Measurements from ENCODE around the gene MYBPHL. TPM values are rescaled to one million over a fixed set of nuclear protein-coding genes. Genes with fewer than 3 reads are reported as not detected.

MYBPHL gene
- total and polyA plus RNA-seq, 7 experiments from 2014 or later = not detected

GRCh38 chr1:109243860-109244552, 62.8 kb downstream of the MYBPHL start:
- intact Hi-C loops (cut with micrococcal nuclease) = no loop called here
- H3K27me3 Mint-ChIP-seq = peaks cover 0 to 23% (median 8%) of the 10 kb centered on the region in 5 donors
- peaks cover 9 to 17% of the 10 kb centered on the region in 2 donors for H3K4me1 ChIP-seq (ENCODE audit: control insufficient read depth in 2 of 2, insufficient read depth in 2 of 2, low read length in 2 of 2)
- ATAC-seq (no peak), DNase-seq (no peak)
- H3K4me3 ChIP-seq (ENCODE audit: low read length) = no peak overlapping the region
- H3K27me3 ChIP-seq (ENCODE audit: control insufficient read depth in 2 of 2, insufficient read depth in 2 of 2, low read length in 2 of 2) = no peaks in the 10 kb centered on the region
- peaks cover 10 to 28% (median 18%) of the 10 kb centered on the region in 7 donors for H3K4me1 Mint-ChIP-seq
- H3K27ac Mint-ChIP-seq = peak overlapping the region in 1 of 9 donors; percentile 42
- ChIA-PET CTCF (no interaction called here), POLR2A (no interaction called here)
- H3K9me3 Mint-ChIP-seq = peaks cover 0 to 1% (median 0%) of the 10 kb centered on the region in 11 donors
- no peaks in the 10 kb centered on the region for H3K9me3 ChIP-seq (ENCODE audit: control insufficient read depth in 2 of 3, low read length in 3 of 3)
- H3K36me3 ChIP-seq (ENCODE audit: control insufficient read depth in 2 of 3, insufficient read depth in 3 of 3, low read length in 3 of 3) = peaks cover 0 to 6% (median 0%) of the 10 kb centered on the region in 3 experiments
- H3K27ac ChIP-seq (ENCODE audit: low read depth, low read length) = no peak overlapping the region
- no peak overlapping the region for H3K4me3 Mint-ChIP-seq
- no peaks in the 10 kb centered on the region for H3K36me3 Mint-ChIP-seq

GRCh38 chr1:109243221-109243620, 63.6 kb downstream of the MYBPHL start:
- Mint-ChIP-seq H3K4me3 (no peak overlapping the region), H3K27me3 (peaks cover 0 to 23% (median 8%) of the 10 kb centered on the region in 5 donors), H3K9me3 (peaks cover 0 to 1% (median 0%) of the 10 kb centered on the region in 11 donors), H3K4me1 (peaks cover 8 to 27% (median 17%) of the 10 kb centered on the region in 7 donors), H3K36me3 (no peaks in the 10 kb centered on the region), H3K27ac (peak overlapping the region in 2 of 9 donors; percentile 22 to 48)
- H3K27me3 ChIP-seq (ENCODE audit: control insufficient read depth in 2 of 2, insufficient read depth in 2 of 2, low read length in 2 of 2) = no peaks in the 10 kb centered on the region
- ChIA-PET CTCF (no interaction called here), POLR2A (no interaction called here)
- DNase-seq (no peak), ATAC-seq (no peak)
- peaks cover 0 to 13% (median 0%) of the 10 kb centered on the region in 3 experiments for H3K36me3 ChIP-seq (ENCODE audit: control insufficient read depth in 2 of 3, insufficient read depth in 3 of 3, low read length in 3 of 3)
- H3K9me3 ChIP-seq (ENCODE audit: control insufficient read depth in 2 of 3, low read length in 3 of 3) = no peaks in the 10 kb centered on the region
- no peak overlapping the region for H3K4me3 ChIP-seq (ENCODE audit: low read length)
- peaks cover 5 to 12% of the 10 kb centered on the region in 2 donors for H3K4me1 ChIP-seq (ENCODE audit: control insufficient read depth in 2 of 2, insufficient read depth in 2 of 2, low read length in 2 of 2)
- no peak overlapping the region for H3K27ac ChIP-seq (ENCODE audit: low read depth, low read length)
- intact Hi-C loops (cut with micrococcal nuclease) = no loop called here

GRCh38 chr1:109242387-109242786, 64.4 kb downstream of the MYBPHL start:
- Mint-ChIP-seq H3K36me3 (peaks cover under 1 to 4% (median 3%) of the 10 kb centered on the region in 5 donors), H3K4me1 (peaks cover 8 to 27% (median 17%) of the 10 kb centered on the region in 7 donors), H3K27ac (peak overlapping the region in 6 of 9 donors; percentile 23 to 70 (median 50)), H3K9me3 (peaks cover 0 to 1% (median 0%) of the 10 kb centered on the region in 11 donors), H3K27me3 (peaks cover 0 to 23% (median 8%) of the 10 kb centered on the region in 5 donors), H3K4me3 (peak overlapping the region in 6 of 10 donors; percentile 2 to 42 (median 30))
- Histone ChIP-seq H3K27me3 (ENCODE audit: control insufficient read depth in 2 of 2, insufficient read depth in 2 of 2, low read length in 2 of 2) (no peaks in the 10 kb centered on the region), H3K27ac (ENCODE audit: low read depth, low read length) (no peak overlapping the region), H3K4me1 (ENCODE audit: control insufficient read depth in 2 of 2, insufficient read depth in 2 of 2, low read length in 2 of 2) (peaks cover 5 to 12% of the 10 kb centered on the region in 2 donors), H3K9me3 (ENCODE audit: control insufficient read depth in 2 of 3, low read length in 3 of 3) (no peaks in the 10 kb centered on the region), H3K4me3 (ENCODE audit: low read length) (no peak overlapping the region), H3K36me3 (ENCODE audit: control insufficient read depth in 2 of 3, insufficient read depth in 3 of 3, low read length in 3 of 3) (peaks cover 0 to 22% (median 2%) of the 10 kb centered on the region in 3 experiments)
- intact Hi-C loops (cut with micrococcal nuclease) = no loop called here
- DNase-seq (no peak), ATAC-seq (no peak)
- POLR2A ChIA-PET = no interaction called here
- CTCF ChIA-PET = no interaction called here

Other genes with a start within 250 kb of the MYBPHL start
- gene TAF13, start 231.0 kb downstream of the MYBPHL start, total RNA-seq = 10 to 100 TPM; 11.0 to 23.6 (median 17.6) TPM
- gene TAF13, start 231.0 kb downstream of the MYBPHL start, polyA plus RNA-seq = 1 to 10 TPM in 1 of 2 donors, under 1 TPM in 1; 0.77 to 1.7 TPM
- gene TMEM167B, start 216.2 kb downstream of the MYBPHL start, total RNA-seq = 10 to 100 TPM; 33.2 to 65.6 (median 41.2) TPM
- 10 to 100 TPM; 28.3 to 28.6 TPM for gene TMEM167B, start 216.2 kb downstream of the MYBPHL start, polyA plus RNA-seq
- 10 to 100 TPM in 2 of 5 experiments, 1 to 10 TPM in 3; 4.4 to 12.3 (median 6.7) TPM for gene ELAPOR1, start 192.9 kb downstream of the MYBPHL start, total RNA-seq
- 10 to 100 TPM in 1 of 2 donors, 1 to 10 TPM in 1; 7.1 to 10.3 TPM for gene ELAPOR1, start 192.9 kb downstream of the MYBPHL start, polyA plus RNA-seq
- gene SARS1, start 93.1 kb downstream of the MYBPHL start, total RNA-seq = 100 to 1,000 TPM; 110 to 173 (median 135) TPM
- gene SARS1, start 93.1 kb downstream of the MYBPHL start, polyA plus RNA-seq = 100 to 1,000 TPM; 134 to 179 TPM
- 1 to 10 TPM; 3.0 to 6.4 (median 3.2) TPM for gene CELSR2, start 57.5 kb downstream of the MYBPHL start, total RNA-seq
- gene CELSR2, start 57.5 kb downstream of the MYBPHL start, polyA plus RNA-seq = 1 to 10 TPM in 1 of 2 donors, under 1 TPM in 1; 0.17 to 1.3 TPM
- 10 to 100 TPM in 1 of 5 experiments, 1 to 10 TPM in 1, under 1 TPM in 2, not detected in 1; 0.38 to 16.1 (median 1.3) TPM for gene PSRC1, start 23.9 kb downstream of the MYBPHL start, total RNA-seq
- gene PSRC1, start 23.9 kb downstream of the MYBPHL start, polyA plus RNA-seq = under 1 TPM in 1 of 2 donors, not detected in 1; 0.67 TPM
- gene SORT1, start 90.9 kb upstream of the MYBPHL start, total RNA-seq = 10 to 100 TPM in 1 of 5 experiments, 1 to 10 TPM in 4; 1.0 to 25.6 (median 1.8) TPM
- gene SORT1, start 90.9 kb upstream of the MYBPHL start, polyA plus RNA-seq = not detected
- gene PSMA5, start 119.4 kb upstream of the MYBPHL start, total RNA-seq = 100 to 1,000 TPM in 1 of 5 experiments, 10 to 100 TPM in 4; 38.3 to 203 (median 70.7) TPM
- 10 to 100 TPM; 80.0 to 81.9 TPM for gene PSMA5, start 119.4 kb upstream of the MYBPHL start, polyA plus RNA-seq
- gene SYPL2, start 159.5 kb upstream of the MYBPHL start, total RNA-seq = not detected
- under 1 TPM in 1 of 2 donors, not detected in 1; 0.43 TPM for gene SYPL2, start 159.5 kb upstream of the MYBPHL start, polyA plus RNA-seq
- gene ATXN7L2, start 176.9 kb upstream of the MYBPHL start, total RNA-seq = 10 to 100 TPM; 10.5 to 12.8 (median 11.7) TPM
- 10 to 100 TPM in 1 of 2 donors, 1 to 10 TPM in 1; 4.9 to 15.2 TPM for gene ATXN7L2, start 176.9 kb upstream of the MYBPHL start, polyA plus RNA-seq
- gene CYB561D1, start 187.1 kb upstream of the MYBPHL start, total RNA-seq = 10 to 100 TPM; 19.6 to 41.5 (median 24.1) TPM
- gene CYB561D1, start 187.1 kb upstream of the MYBPHL start, polyA plus RNA-seq = 10 to 100 TPM; 13.5 to 25.3 TPM
- gene AMIGO1, start 202.7 kb upstream of the MYBPHL start, total RNA-seq = 10 to 100 TPM in 3 of 5 experiments, 1 to 10 TPM in 2; 2.9 to 42.2 (median 17.7) TPM
- gene AMIGO1, start 202.7 kb upstream of the MYBPHL start, polyA plus RNA-seq = 10 to 100 TPM; 17.4 to 36.2 TPM
- gene GPR61, start 232.9 kb upstream of the MYBPHL start, total RNA-seq = under 1 TPM; 0.05 to 0.58 (median 0.42) TPM
- gene GPR61, start 232.9 kb upstream of the MYBPHL start, polyA plus RNA-seq = under 1 TPM in 1 of 2 donors, not detected in 1; 0.45 TPM
- gene GNAI3, start 241.6 kb upstream of the MYBPHL start, total RNA-seq = 1 to 10 TPM; 4.9 to 9.3 (median 7.0) TPM
- gene GNAI3, start 241.6 kb upstream of the MYBPHL start, polyA plus RNA-seq = 1 to 10 TPM; 7.2 to 7.7 TPM

Data from naive thymus-derived CD4-positive, alpha-beta T cell (primary cell).